Measurements from ENCODE around the gene LAGE3.

DNA sequence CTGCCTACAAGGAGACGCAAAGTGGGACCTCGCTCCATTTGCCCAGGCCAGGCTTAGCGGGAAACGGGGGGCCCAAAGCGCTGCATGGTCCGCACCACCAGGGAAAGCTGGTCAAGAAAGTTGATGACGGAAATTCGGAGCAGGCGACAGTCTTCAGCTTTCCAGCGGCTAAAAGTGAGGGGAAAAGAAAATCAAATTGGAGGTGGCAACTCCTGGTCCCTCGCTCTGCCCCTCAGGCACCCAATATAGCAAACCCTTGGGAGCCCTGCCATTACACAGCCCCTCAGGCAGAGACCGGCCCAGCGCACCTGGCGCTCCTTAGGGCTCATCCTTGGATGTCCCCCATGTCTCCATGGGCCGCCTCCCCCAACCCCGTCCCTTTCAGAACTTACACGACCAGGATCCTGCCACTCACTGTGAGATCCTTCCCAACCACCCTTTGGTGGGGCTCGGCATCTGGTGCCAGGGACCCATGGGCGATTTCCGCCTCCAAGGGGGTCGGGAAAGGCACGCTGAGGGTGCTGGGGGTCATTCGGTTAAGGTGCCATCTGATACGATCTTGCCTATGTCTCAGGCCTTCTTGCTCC lies 1.1 kb downstream of the LAGE3 start:
- TF ChIP-seq CTCF (IDR thresholded peaks at IDR 0.05) (no peak), POLR2A (IDR thresholded peaks at IDR 0.05) (no peak)

All from body of pancreas (tissue), 4 donors.